Hepatocyte (in vitro differentiated cells): ENCODE results near the gene PAFAH2.

ENCODE experiments used
- EZH2 ChIP-seq: fragments of 200-600 bp; sonication (generic); IDR thresholded peaks from 2 replicates; pipeline ENCODE4 v1.6.1; 2016; ENCODE audit warnings: antibody characterized with exemption, mild to moderate bottlenecking, borderline replicate concordance
- EZH2phosphoT487 ChIP-seq: fragments of 200-600 bp; sonication (generic); IDR thresholded peaks from one replicate; pipeline ENCODE4 v1.6.1; 2018; ENCODE audit warnings: antibody characterized with exemption, mild to moderate bottlenecking, low read depth, moderate library complexity; ENCODE audit not compliant: unreplicated experiment, severe bottlenecking
- TF ChIP-seq, protein P1 (sequence below): fragments of 200-600 bp; sonication (generic); IDR thresholded peaks from 2 replicates; pipeline ENCODE4 v1.5.1; 2016; ENCODE audit warnings: antibody characterized with exemption, mild to moderate bottlenecking; ENCODE audit not compliant: poor library complexity

DNA sequence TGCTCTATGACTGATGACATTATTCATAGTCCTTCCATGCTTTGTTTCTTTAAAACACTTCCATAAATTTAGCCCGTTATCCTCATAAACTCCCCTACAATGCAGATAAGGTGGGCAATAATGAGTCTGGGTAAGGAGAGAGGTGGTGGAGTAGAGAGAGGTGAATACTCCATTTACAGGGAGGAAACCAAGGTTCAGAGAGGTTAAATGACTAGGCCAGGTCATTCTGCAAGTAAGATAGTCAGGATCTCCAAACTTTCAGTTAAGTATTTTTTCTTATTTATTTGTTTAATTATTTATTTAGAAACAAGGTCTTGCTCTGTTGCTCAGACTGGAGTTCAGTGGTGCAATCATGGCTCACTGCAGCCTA is 26.1 kb downstream of the PAFAH2 start:
- TF ChIP-seq, protein P1, sequence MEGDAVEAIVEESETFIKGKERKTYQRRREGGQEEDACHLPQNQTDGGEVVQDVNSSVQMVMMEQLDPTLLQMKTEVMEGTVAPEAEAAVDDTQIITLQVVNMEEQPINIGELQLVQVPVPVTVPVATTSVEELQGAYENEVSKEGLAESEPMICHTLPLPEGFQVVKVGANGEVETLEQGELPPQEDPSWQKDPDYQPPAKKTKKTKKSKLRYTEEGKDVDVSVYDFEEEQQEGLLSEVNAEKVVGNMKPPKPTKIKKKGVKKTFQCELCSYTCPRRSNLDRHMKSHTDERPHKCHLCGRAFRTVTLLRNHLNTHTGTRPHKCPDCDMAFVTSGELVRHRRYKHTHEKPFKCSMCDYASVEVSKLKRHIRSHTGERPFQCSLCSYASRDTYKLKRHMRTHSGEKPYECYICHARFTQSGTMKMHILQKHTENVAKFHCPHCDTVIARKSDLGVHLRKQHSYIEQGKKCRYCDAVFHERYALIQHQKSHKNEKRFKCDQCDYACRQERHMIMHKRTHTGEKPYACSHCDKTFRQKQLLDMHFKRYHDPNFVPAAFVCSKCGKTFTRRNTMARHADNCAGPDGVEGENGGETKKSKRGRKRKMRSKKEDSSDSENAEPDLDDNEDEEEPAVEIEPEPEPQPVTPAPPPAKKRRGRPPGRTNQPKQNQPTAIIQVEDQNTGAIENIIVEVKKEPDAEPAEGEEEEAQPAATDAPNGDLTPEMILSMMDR: no peak
- TF ChIP-seq EZH2phosphoT487: no peak
- no peak for TF ChIP-seq EZH2
